GM19324 (cell line): ENCODE measurements around the gene ARHGAP19.
"Not testable (repeated sequence)": the region's sequence is repeated elsewhere in the genome, so short reads cannot be mapped to it uniquely, and the experiment has no call there.

ENCODE experiments used
- ATAC-seq: cut with Tn5 transposase; IDR thresholded peaks from one replicate; pipeline ENCODE4 v1.9.1; 2021; ENCODE audit warnings: mild to moderate bottlenecking, moderate library complexity; ENCODE audit not compliant: unreplicated experiment, low FRiP score

Gene ARHGAP19

GRCh38 chr10:97290576-97291356 is 1.7 kb downstream of the ARHGAP19 start:
- ATAC-seq: not testable (repeated sequence)

GRCh38 chr10:97290076-97290475 is 2.4 kb downstream of the ARHGAP19 start:
- ATAC-seq: not testable (repeated sequence)

GRCh38 chr10:97280783-97281182 is 11.7 kb downstream of the ARHGAP19 start:
- ATAC-seq: no peak

GRCh38 chr10:97279121-97279815 is 13.2 kb downstream of the ARHGAP19 start:
- ATAC-seq: no peak

DNA sequence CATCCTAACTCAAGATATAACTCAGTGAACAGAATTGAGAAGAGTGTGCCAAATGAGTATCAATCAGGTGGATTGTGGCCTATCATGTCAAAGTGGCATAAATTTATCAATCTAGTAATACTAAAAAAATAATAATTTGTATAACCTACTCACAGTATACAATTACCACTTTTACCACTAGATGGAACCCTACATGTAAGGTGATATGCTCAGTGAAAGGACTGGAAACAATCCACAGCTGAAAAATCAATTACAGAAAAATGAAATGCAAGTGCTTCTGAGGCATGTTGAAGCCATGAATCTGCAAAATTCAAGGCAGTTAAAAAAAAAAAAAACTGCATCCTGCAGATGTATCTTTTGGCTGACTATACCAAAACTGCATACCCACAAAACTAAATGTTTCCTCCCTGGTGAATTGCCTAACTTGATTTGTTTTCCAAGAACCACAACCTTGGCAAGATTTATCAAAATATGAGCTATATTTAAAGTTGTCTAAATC is 13.9 kb downstream of the ARHGAP19 start:
- ATAC-seq: no peak

DNA sequence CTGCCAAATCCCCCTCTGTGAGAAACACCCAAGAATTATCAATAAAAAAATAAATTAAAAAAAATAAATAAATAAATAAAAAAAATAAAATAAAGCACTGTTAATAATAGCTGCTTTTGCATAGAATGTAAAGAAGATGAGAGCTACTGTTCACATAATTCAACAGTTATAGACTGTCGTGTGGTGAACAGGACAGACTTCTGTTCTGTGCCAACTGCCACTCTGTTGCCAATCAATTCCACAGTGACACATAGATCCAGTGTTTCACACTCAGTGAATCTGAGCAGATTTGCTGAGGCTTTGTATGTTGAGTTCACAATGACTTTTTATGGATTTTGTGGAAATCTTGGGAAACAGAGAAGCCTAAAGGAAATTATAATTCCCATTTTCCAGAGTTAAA is 14.9 kb downstream of the ARHGAP19 start:
- no peak for ATAC-seq

- ATAC-seq: no peak
Measured at GRCh38 chr10:97274828-97275227, 17.6 kb downstream of the ARHGAP19 start.

DNA sequence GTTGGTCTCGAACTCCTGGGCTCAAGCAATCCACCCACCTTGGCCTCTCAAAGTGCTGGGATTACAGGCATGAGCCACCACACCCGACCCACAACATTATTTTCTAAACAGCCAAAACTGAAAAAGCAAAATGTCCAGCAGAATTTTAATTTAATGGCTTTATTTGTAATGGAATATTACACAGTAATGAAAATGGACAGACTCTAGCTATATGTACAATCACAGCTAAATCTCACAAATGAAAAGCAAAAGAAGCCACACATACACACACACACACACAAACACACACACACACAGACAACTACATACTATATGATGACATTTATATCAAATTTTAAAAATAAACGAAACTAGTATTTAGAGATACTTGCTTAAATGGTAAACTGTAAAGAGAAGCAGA is 18.7 kb downstream of the ARHGAP19 start:
- no peak for ATAC-seq

DNA sequence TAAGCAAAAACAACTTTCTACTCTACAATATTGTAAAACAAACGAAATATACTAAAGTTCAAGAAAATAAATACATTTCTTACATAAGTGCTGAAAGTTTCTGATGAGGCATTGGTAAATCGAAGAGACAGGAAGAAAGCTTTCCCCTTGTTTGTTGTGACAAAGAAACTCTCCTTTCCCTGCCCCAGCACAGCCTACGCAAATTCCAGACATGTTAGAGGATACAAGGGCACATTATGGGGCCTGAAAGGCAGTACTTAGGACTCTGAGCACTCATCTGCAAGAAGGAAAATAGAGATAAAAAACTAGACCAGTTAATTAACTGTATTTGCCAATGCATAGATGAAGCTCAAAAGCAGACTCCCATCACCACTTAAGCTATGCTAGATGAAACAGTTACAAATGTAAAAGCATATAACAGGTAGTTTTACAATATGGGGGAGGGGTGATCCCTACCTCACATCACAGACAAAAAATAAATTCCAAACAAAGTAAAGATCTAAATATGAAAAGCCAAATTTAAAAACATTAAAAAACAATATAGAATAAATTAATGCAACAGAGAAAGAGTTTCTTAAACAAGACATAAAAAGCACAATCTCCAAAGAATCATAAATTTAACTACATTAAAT is 21.8 kb downstream of the ARHGAP19 start:
- no peak for ATAC-seq

DNA sequence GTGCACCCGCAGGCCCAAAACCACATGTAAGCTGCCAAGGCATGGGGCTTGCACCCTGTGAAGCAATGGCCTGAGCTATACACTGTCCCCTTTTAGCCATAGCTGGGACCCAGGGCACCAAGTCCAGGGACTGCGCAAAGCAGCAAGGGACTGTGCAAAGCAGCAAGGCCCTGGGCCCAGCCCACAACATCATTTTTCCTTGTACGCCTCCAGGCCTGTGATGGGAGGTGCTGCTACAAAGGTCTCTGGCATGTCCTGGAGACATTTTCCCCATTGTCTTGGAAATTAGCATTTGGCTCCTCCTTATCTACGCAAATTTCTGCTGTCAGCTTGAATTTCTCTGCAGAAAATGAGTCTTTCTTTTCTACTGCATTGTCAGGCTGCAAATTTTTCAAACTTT is 24.8 kb downstream of the ARHGAP19 start:
- ATAC-seq: no peak

- ATAC-seq: not testable (repeated sequence)
Measured at GRCh38 chr10:97265095-97265494, 27.3 kb downstream of the ARHGAP19 start.

DNA sequence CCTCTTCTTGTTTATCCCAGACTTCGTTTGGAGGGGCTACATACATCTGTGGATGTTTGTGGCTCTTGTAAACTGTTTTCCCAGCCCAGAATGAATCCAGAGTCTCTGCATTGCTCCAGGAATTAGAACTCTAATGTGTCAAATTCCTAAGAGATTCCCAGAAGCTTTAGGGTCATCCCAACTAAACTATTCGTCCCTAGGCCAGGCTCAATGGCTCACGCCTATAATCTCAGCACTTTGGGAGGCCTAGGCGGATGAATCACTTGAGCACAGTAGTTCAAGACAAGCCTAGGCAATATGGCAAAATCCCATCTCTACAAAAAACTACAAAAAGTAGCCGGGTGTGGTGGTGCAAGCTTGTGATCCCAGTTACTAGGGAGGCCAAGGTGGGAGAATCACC is 28.5 kb downstream of the ARHGAP19 start:
- no peak for ATAC-seq

DNA sequence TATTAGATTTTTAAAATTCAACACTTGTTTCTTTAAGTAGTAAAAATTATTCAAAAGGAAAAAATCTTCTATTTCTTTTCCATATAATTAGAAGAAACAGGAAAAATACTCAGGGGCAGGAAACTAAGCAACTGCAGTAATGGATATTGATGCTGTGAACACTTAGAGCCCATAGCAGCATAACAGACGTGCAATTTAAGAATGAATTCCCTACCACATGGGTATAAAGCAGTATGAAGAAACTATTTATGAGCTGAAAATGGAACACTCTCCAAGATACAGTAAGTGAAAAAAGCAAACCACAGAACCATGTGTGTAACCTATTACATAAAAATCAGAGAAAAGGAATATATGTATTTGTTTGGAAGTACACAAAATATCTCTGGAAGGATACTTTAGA is 30.8 kb downstream of the ARHGAP19 start:
- ATAC-seq: no peak

DNA sequence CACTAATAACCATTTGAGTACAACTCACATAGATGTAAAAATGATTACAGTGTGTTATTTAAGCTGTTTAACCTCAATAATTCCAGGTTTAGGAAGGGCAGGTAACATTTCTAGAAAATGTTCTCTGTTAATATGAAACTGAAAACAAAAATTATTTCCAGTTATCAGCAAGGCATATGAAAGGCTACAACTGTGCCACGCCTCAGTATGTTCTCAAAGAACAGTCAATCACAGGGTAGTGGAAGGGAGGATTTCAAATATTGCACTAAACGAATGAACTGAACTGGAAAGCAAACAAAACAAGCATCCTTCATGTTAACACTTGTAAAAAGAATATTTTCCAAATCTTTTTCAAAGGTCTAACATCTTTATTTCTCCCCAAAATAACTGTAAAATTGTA is 31.3 kb downstream of the ARHGAP19 start:
- no peak for ATAC-seq

GRCh38 chr10:97259119-97259518 is 33.3 kb downstream of the ARHGAP19 start:
- ATAC-seq: no peak

- ATAC-seq: no peak
Measured at GRCh38 chr10:97256356-97256755, 36.1 kb downstream of the ARHGAP19 start.

DNA sequence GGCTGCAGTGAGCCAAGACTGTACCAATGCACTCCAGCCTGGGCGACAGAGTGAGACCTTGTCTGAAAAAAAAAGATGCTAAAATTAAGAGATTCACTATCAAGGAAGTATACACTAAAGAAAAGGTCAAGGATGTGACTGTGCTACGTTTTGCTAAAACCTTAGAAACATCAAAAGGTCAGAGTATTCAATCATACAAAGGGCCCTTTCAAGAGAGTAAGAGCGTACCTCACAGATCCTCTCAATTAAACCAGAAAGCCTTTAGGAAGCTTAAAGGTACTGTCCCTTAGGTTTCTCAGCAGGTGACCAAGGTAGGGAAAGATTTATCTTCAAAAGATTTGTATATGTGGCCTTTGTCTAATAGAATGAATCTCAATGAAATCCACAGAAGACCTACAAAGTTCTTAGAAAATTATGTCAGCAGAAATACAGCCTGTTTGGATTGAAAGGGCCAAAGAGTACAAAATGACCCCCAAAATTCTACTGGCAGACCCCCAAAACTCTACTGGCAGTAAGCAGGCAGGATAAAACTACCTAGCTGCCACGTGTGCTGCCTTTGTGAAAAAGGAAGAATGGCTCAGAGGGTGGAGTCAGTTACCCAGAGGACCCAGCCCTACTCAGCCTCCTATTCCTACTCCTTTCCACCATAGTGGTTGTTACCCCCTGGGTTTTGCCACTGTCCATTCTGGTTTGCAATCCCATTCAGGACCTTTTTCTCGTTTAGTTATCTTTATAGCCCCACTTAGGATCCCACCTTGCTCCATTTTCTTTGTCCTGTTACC is 36.7 kb downstream of the ARHGAP19 start:
- no peak for ATAC-seq

DNA sequence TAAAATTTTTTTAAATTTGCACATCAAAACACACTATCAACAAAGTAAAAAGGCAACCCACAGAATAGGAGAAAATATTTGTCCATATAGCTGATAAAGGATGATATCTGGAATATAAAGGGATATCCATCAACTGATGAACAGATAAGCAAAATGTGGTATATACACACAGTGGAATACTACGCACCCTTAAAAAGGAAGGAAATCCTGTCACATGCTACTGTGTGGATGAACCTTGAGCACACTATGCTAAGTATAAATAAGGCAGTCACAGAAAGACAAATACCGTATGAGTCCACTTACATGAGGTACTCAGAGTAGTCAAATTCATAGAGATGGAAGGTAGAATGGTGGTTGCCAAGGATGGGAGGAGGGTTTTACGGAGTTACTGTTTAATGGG is 37.7 kb downstream of the ARHGAP19 start:
- ATAC-seq: no peak

- ATAC-seq: no peak
Measured at GRCh38 chr10:97250952-97251351, 41.5 kb downstream of the ARHGAP19 start.

DNA sequence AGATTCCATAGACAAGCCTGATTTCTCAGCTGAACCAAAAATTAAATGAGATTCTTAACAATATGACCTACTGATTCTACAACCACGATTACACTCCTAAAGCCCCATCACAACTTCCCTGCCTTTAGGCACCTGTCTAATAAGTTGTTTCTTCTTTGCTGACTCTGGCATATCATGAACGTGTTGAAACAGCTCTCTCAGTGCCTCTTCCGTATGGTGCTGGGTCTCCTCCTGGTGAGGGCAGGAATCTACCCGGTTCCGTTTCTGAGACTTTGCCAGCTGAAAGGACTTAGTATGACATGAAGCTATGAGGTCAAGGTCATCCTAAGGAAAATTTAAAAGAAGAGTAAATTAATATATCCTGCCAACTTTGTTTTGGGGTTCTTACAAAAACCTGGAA is 48.6 kb downstream of the ARHGAP19 start:
- no peak for ATAC-seq

DNA sequence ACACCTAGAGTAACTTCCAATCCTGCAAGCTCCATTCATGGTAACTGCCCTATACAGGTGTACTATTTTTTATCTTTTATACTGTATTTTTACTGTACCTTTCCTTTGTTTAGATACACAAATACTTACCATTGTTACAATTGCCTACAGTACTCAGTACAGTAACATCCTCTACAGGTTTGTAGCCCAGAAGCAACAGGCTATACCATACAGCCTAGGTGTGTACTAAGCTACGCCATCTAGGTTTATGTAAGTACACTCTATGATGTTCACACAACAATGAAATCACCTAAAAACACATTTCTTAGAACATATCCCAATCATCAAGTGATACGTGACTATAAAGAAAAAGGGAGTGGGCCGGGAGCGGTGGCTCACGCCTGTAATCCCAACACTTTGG is 53.6 kb downstream of the ARHGAP19 start:
- no peak for ATAC-seq
